ENCODE results near the gene IPO4. TPM values are rescaled to one million over a fixed set of nuclear protein-coding genes. Genes with fewer than 3 reads are reported as not detected.

The IPO4 gene
- total and polyA plus RNA-seq, 2 experiments from 2014 or later = 34.2 to 105 TPM

DNA sequence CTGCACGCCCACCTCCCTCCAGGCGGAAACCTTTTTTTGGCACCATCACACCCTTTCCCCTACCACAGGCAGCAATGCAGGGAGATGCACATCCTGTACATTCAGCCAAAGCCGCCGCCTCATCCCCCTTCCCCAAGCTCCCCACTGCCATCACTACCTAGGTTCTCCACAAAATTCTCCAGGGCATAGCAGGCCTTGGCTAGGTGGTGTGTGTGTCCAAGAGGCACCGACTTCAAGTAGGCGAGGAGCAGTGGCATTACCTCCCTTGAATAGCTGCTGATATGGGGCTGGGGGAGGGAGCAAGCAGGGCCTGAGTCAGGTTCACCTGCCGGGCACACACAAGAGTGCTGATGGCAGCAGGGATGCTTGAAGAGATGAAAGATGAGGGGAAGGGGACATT is 3.6 kb downstream of the IPO4 start:
- TF ChIP-seq EZH2 (IDR thresholded peaks at IDR 0.05; ENCODE audit: low read depth, unreplicated experiment) (no peak), POLR2AphosphoS5 (IDR thresholded peaks at IDR 0.05; ENCODE audit: low read depth) (no peak), REST (IDR thresholded peaks at IDR 0.05; ENCODE audit: unreplicated experiment) (no peak), ZNF114 (CRISPR knock-in tag; IDR thresholded peaks at IDR 0.05) (no peak), CREB1 (CRISPR knock-in tag; IDR thresholded peaks at IDR 0.05; ENCODE audit: low read depth) (no peak), EZH2phosphoT487 (IDR thresholded peaks at IDR 0.05; ENCODE audit: unreplicated experiment) (no peak), STAT1 (IDR thresholded peaks at IDR 0.05; ENCODE audit: unreplicated experiment) (no peak), CTCF (conservative IDR thresholded peaks at IDR 0.05; ENCODE audit: low read depth in 2 of 2) (no peak)
- TF ChIP-seq, protein P1, sequence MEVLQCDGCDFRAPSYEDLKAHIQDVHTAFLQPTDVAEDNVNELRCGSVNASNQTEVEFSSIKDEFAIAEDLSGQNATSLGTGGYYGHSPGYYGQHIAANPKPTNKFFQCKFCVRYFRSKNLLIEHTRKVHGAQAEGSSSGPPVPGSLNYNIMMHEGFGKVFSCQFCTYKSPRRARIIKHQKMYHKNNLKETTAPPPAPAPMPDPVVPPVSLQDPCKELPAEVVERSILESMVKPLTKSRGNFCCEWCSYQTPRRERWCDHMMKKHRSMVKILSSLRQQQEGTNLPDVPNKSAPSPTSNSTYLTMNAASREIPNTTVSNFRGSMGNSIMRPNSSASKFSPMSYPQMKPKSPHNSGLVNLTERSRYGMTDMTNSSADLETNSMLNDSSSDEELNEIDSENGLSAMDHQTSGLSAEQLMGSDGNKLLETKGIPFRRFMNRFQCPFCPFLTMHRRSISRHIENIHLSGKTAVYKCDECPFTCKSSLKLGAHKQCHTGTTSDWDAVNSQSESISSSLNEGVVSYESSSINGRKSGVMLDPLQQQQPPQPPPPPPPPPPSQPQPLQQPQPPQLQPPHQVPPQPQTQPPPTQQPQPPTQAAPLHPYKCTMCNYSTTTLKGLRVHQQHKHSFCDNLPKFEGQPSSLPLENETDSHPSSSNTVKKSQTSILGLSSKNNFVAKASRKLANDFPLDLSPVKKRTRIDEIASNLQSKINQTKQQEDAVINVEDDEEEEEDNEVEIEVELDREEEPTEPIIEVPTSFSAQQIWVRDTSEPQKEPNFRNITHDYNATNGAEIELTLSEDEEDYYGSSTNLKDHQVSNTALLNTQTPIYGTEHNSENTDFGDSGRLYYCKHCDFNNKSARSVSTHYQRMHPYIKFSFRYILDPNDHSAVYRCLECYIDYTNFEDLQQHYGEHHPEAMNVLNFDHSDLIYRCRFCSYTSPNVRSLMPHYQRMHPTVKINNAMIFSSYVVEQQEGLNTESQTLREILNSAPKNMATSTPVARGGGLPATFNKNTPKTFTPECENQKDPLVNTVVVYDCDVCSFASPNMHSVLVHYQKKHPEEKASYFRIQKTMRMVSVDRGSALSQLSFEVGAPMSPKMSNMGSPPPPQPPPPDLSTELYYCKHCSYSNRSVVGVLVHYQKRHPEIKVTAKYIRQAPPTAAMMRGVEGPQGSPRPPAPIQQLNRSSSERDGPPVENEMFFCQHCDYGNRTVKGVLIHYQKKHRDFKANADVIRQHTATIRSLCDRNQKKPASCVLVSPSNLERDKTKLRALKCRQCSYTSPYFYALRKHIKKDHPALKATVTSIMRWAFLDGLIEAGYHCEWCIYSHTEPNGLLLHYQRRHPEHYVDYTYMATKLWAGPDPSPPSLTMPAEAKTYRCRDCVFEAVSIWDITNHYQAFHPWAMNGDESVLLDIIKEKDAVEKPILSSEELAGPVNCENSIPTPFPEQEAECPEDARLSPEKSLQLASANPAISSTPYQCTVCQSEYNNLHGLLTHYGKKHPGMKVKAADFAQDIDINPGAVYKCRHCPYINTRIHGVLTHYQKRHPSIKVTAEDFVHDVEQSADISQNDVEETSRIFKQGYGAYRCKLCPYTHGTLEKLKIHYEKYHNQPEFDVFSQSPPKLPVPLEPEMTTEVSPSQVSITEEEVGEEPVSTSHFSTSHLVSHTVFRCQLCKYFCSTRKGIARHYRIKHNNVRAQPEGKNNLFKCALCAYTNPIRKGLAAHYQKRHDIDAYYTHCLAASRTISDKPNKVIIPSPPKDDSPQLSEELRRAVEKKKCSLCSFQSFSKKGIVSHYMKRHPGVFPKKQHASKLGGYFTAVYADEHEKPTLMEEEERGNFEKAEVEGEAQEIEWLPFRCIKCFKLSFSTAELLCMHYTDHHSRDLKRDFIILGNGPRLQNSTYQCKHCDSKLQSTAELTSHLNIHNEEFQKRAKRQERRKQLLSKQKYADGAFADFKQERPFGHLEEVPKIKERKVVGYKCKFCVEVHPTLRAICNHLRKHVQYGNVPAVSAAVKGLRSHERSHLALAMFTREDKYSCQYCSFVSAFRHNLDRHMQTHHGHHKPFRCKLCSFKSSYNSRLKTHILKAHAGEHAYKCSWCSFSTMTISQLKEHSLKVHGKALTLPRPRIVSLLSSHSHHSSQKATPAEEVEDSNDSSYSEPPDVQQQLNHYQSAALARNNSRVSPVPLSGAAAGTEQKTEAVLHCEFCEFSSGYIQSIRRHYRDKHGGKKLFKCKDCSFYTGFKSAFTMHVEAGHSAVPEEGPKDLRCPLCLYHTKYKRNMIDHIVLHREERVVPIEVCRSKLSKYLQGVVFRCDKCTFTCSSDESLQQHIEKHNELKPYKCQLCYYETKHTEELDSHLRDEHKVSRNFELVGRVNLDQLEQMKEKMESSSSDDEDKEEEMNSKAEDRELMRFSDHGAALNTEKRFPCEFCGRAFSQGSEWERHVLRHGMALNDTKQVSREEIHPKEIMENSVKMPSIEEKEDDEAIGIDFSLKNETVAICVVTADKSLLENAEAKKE (CRISPR knock-in tag; IDR thresholded peaks at IDR 0.05) = no peak
- Mint-ChIP-seq H3K27ac (no peak overlapping the region), H3K4me1 (peaks cover 17% of the 10 kb centered on the region), H3K4me3 (no peak overlapping the region), H3K9me3 (peaks cover 3% of the 10 kb centered on the region; the same call in 2 of the 3 replicates), H3K27me3 (ENCODE audit: insufficient read depth, low read depth, poor library complexity) (peaks cover 28% of the 10 kb centered on the region), H3K36me3 (ENCODE audit: low read depth) (peaks cover 76% of the 10 kb centered on the region)
- H3K36me3 ChIP-seq (ENCODE audit: insufficient read depth) = no peaks in the 10 kb centered on the region; the same call in 1 of the 2 replicates
- H3K79me2 ChIP-seq (replicated peaks; ENCODE audit: insufficient read depth) = peaks cover 13% of the 10 kb centered on the region; the same call in 1 of the 2 replicates
- no peak overlapping the region for H3K27ac ChIP-seq (ENCODE audit: low read depth)
- H4K20me1 ChIP-seq (replicated peaks; ENCODE audit: insufficient read depth) = peaks cover 6% of the 10 kb centered on the region
- no peak overlapping the region for H3K4me2 ChIP-seq
- no peak overlapping the region for H2AFZ ChIP-seq
- no peak for ATAC-seq
- no peaks in the 10 kb centered on the region; the same call in 1 of the 2 replicates for H3F3A ChIP-seq (replicated peaks; ENCODE audit: low read depth)
- H3K9me2 ChIP-seq (ENCODE audit: insufficient read depth) = no peaks in the 10 kb centered on the region
- H3K4me3 ChIP-seq = no peak overlapping the region
- H3K27me3 ChIP-seq (ENCODE audit: insufficient read depth) = no peaks in the 10 kb centered on the region
- DNase-seq (ENCODE audit: low spot score) = no peak
- peaks cover 10% of the 10 kb centered on the region for H3K4me1 ChIP-seq (ENCODE audit: insufficient read depth)
